GM19238 (cell line): ENCODE data around the gene DNAJA3.
"Not testable (repeated sequence)": the region's sequence is repeated elsewhere in the genome, so short reads cannot be mapped to it uniquely, and the experiment has no call there.

Experiments used
- DNase-seq: peaks from one replicate; pipeline ENCODE4 v3.0.0; 2011; ENCODE audit warnings: low spot score; ENCODE audit not compliant: insufficient read length

Gene DNAJA3

GRCh38 chr16:4386951-4387565, 38.6 kb upstream of the DNAJA3 start:
- no peak for DNase-seq

GRCh38 chr16:4387781-4388180, 37.9 kb upstream of the DNAJA3 start:
- no peak for DNase-seq

- no peak for DNase-seq
These were observed 37.2 kb upstream of the DNAJA3 start for GRCh38 chr16:4388271-4389021.

- DNase-seq = no peak
These were observed 36.4 kb upstream of the DNAJA3 start for GRCh38 chr16:4389051-4389955.

GRCh38 chr16:4390266-4391260, 35.1 kb upstream of the DNAJA3 start:
- DNase-seq = no peak

GRCh38 chr16:4391631-4392381, 33.9 kb upstream of the DNAJA3 start:
- DNase-seq = no peak

- no peak for DNase-seq
These were observed 33.1 kb upstream of the DNAJA3 start for GRCh38 chr16:4392382-4393239.

GRCh38 chr16:4393240-4393600, 32.4 kb upstream of the DNAJA3 start:
- DNase-seq = no peak

GRCh38 chr16:4393850-4394249, 31.8 kb upstream of the DNAJA3 start:
- DNase-seq = not testable (repeated sequence)

GRCh38 chr16:4395055-4395726, 30.5 kb upstream of the DNAJA3 start:
- DNase-seq = no peak

- no peak for DNase-seq
These were observed 26.5 kb upstream of the DNAJA3 start for GRCh38 chr16:4399001-4399730.

- no peak for DNase-seq
These were observed 24.6 kb upstream of the DNAJA3 start for GRCh38 chr16:4401094-4401501.

GRCh38 chr16:4401510-4401909, 24.2 kb upstream of the DNAJA3 start:
- DNase-seq = no peak

- DNase-seq = peak; percentile 93
These were observed 23.1 kb upstream of the DNAJA3 start for GRCh38 chr16:4402439-4403132.

GRCh38 chr16:4403133-4403949, 22.3 kb upstream of the DNAJA3 start:
- no peak for DNase-seq

- DNase-seq = no peak
These were observed 21.3 kb upstream of the DNAJA3 start for GRCh38 chr16:4404247-4404966.
